Measurements from ENCODE around the gene MAP7D1.

The MAP7D1 gene

DNA sequence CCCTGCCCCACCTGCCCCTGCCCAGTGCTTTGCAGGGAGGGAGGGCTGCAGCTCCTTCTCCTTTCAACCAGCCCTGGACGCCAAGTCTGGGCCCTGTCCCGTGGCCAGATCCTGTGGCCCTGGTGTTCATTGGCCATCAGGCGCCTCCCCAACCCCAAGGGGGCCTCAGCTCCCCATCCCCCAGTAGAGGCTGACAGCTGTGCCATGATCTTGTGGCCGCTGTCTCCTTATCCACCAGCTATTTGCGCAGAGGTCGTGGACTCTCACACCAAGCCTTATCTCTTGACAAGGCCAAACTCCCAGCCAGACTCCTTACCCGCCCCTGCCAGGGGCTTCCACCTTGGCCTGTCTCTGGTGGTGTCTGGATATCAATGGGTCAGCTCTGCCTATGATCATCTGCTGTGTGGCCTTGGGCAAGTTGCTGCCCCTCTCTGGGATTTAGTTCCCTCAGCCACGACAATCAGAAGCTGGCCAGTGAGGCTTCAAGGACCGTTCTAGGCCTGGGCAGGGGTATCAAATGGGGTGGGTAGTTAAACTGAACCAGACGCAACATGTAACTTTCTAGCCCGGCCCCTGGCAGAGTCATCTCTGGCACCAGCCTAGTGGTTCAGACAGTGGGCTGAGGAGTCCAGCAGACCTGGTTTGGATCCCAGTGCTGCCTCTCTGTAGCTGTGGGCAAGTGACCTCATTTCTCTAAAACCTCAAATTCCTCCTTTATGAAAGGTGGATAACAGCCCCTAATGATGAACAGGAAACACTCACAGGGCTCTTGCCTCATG lies 27.6 kb upstream of the MAP7D1 start:
- DNase-seq: no peak

DNA sequence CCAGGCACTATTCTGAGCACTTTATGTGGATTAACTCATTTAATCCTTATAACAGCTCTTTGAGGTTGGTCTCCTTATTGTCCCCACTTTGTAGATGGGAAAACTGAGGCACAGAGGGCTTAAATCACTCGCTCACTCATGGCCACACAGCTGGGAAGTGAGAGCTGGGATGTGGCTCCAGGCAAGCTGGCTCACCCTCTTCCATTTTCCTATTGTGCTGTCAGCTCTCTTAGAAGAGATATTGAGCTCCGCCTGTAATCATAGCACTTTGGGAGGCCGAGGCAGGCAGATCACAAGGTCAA lies 27.1 kb upstream of the MAP7D1 start:
- DNase-seq: no peak

DNA sequence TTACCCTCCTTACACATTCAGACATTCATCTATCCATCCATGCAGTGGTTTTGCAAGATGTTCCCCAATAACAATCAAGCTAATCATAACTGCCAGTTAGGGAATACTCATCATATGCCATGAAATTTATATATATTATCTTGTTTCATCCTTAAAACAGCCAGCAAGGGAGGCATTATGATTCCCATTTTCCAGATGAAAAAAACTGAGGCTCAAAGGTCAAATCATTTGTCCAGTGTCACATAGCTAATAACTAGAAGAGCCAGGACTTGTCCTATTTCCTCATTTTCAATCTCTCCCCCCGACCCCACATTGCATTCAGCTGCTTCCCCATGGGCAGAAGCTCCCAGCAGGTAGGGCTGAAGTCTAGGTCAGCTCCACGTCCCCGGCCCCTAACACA lies 23.9 kb upstream of the MAP7D1 start:
- no peak for DNase-seq

DNA sequence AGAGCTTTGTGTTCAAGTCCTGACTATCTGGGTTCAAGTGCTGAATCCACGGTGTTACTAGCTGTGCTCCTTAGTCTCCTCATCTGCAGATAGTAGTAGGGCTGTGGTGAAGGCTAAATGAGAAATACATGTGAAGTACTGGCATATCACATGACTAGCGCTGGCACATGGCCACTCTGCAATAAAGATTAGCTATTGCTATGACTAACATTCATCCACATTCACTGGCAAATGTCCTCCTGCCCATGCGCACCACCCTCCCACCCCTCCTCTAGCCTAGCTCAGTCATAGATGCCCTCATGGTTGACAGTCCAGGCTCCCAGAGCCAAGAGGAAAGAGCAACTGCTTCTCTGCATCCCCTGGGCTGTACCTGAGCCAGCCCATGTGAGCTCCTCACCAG lies 22.5 kb upstream of the MAP7D1 start:
- no peak for DNase-seq

DNA sequence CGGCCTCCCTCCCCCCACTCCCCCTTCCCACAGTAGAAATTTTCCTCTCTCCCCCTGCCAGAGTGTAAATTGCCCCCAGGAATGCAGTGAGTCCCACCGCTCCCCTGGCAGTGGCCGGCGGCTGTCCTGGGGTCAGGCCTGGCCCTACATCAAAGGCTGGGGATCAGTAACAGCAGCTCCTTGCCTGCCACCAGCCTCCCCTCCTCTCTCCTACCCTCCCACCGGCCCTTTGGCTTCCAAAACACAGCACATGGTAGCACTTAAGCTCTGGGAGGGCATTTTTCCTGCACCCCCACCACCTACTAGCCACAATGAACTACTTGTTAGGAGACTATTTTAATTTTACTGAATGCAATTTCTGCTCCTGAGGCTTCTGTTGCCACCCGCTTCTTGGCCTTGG lies 21.9 kb upstream of the MAP7D1 start:
- DNase-seq: no peak

DNA sequence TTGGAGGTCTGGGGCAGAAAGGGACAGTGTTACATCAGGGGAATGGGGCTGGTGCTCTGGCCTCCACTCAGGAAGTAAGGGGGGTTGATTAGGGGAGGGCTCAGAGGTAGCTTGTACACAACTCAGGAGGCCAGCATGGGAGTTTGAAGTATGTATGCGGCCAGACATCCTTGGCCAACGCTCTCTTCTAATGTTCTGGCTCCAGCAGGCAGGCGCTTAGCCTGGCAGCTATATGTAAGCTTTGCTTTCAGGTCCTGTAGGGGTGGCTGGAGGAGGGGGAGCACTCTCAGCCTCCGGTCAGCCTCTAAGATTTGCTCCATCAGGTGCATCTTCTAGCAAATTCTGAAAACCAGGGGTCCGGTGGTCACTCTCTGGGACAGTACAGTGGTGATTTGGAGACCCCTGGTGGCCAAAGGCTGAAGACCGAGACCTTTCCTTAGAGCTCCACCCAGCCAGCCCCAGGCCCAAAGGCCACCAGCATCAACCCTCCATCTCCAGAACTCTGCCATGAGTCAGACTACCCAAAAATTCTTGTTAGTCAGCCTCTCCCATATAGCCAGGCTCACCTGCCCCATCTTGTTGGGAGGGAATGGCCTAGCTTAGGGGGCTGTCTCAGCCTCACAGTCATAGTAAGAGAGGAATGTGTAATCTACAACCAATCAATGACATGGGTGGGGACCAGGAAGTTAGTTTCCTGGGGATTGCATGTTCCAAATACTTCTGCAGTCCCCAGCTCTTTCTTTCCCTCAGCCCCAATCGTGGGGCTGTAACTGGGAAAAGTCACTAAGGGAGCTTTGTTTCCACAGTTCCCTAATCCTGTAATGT lies 21.2 kb upstream of the MAP7D1 start:
- peak; percentile 15 to 37 for DNase-seq

DNA sequence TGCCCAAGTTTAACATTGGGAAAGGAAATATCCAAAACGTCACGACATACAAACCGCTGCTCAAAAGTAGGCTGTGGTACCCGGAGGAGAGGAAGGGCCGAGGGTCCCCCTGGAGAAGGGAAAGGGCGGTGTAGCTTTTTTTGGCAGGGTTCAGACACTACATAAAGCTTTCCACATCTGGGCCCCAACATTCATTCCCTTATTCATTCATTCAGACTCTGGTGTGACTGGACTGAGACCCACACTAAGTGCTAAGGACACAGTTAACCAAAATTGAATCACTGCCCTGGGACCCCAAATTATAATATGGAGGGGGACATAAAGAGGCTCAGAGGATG lies 20.7 kb upstream of the MAP7D1 start:
- DNase-seq: no peak

DNA sequence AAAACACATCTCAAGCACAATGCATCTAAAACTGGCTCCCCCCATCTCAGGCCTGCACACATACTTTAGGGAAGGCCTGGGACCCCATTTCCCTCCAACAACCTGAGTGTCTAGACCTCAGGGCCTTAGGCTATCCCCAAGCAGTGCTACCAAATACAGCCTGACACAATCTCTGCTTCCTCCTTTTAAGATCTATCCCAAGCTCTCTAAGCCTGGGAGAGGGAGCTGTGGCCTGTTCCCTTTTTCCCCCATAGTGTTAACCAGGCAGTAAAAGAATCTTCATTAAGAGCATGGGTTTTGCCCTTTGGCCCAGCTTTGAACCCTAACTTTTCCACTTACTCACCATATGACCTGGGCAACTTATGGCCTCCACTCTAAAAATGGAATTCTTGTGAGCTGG lies 20.2 kb upstream of the MAP7D1 start:
- no peak for DNase-seq

DNA sequence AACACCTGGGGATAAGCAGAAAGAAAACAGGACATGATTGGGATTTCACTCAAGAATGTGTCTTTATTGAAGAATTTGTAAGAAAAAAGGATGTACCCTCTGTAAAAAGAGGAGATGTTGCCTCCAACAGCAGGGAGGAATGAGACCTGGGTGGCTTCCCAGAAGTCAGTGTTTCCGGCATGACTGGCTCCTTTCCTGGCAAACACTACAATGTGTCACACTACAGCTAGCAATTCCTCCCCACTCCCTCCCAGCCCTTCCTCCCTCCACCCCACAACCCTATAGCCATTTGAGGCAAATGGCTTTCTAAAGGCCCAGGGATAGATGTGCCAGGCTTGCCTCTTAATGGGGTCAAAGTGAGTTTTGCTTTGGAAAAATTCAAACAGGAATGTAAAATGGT lies 19.4 kb upstream of the MAP7D1 start:
- no peak for DNase-seq

DNA sequence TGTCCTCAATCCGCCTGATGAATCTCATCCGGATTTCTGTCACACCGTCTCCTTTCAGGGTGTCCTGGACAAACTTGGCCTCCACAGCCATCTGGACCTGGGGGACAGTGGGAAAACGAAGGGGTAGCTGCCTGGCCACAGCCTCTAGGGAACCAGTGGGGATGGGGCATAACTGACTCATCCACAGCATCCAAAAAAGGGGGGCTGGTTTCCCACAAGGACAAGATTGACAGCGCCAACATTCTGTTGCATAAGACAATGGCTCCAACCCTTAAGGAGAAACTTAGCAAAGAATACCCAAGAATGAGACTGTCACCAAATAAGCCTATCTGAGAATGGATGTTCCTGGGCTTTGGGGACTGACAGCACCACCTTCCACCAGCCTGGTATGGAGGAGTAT lies 18.7 kb upstream of the MAP7D1 start:
- DNase-seq: no peak

DNA sequence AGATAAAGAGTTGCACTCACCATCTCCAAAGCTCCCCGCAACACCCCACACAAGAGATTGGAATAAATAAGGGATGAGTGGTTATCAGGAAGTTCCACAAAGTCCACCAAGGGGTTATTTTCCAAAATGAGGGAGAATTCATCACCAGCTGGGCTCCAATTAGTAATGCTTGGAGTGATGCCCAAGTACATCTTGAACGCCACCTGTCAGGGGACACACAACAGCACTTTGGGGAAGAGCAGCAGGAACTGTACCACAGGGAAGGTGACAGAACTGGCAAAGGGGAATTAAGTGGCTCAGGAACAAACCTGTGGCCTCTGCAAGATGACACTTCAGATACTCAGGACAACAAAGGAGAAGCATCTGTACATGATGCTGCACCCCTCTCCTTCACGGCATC lies 18.2 kb upstream of the MAP7D1 start:
- DNase-seq: peak in 1 of 2 experiments; percentile 60

DNA sequence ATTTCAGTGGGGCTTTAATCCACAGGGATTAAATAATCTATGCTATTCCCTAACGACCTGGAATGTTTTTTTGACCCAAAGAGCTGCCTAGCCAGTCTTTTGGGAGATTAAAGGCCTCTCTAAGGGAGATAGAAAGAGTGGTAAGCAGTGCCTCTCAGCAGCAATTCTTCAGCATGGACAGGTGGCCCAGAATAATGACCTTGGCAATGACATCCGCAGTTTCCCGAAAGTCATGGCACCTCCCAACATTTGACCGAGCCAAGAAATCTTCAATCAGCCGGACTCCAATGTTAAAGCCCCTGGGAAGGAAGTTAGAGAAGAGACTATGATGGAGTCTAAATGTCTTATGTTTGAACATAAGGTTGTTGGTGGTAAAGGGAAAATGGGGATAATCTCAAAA lies 16.4 kb upstream of the MAP7D1 start:
- no peak for DNase-seq

DNA sequence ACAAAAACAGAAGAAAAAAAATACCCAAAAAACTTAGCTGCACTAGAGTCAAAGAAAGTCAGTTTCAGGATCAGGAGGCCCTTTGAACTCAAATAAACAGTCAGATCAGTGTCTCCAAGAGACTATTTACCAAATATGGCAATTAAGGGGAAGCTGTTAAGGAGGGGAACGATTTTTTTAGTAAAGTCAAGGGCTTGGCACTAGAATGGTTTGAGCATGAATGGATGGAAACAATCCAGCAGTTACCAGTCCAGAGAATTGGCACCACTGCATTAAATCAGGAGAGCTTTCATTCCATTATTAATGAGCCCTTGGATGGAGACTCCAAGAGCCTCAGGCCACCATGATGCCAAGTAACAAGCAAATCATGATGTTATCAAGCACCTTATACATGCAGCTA lies 13.8 kb upstream of the MAP7D1 start:
- DNase-seq: no peak

DNA sequence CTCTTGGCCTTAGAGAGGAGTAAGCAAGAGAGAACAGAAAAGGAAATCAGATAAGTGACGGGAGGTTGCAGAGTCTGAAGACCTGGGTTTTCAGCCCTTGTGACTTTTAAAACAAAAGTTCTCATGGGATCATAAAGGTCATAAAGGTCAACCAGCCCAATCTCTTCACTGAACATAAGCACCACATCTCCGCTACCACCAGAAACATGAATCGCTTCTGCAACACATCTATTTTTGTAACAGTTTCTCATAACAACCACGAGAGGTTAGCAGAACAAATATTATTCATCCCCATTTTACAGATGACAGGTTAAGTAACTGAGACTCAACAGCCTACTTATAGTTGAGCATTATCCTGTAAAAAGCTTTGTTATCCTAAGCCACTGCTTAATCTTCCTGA lies 12.5 kb upstream of the MAP7D1 start:
- no peak for DNase-seq

DNA sequence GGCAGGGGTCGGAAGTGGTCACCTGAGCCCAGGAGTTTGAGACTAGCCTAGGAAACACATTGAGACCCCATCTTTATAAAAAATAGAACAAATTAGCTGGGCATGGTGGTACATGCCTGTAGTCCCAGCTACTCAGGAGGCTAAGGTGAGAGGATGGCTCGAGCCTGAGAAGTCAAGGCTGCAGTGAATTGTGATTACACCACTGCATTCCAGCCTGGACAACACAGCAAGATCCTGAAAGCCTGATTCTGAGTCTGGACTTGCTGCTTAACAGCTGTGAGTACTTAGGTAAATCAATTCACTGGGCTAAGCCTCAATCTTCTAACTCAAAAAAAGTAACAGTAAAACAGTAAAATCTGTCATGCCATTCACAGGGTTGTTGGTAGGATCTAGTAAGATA lies 11.5 kb upstream of the MAP7D1 start:
- no peak for DNase-seq

DNA sequence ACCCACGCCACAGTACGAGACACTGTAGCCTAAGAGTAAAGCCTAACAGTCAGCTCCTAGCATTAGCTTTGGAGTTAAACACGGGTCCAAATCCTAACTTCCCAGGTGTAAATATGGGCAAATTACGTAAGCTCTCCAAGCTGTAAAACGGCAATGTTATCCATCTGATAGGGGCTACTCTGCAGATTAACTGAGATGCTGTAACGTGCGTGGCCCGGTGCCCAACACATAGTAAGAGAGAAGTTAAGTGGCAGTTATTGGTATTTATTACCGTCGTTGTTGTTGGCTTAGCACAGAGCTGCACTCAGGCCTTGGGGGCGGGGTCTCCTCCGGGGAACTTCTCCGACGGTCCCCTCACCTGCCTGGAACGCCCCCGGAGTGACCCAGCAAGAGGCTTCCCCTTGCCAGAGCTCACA lies 7.1 kb upstream of the MAP7D1 start:
- no peak for DNase-seq

DNA sequence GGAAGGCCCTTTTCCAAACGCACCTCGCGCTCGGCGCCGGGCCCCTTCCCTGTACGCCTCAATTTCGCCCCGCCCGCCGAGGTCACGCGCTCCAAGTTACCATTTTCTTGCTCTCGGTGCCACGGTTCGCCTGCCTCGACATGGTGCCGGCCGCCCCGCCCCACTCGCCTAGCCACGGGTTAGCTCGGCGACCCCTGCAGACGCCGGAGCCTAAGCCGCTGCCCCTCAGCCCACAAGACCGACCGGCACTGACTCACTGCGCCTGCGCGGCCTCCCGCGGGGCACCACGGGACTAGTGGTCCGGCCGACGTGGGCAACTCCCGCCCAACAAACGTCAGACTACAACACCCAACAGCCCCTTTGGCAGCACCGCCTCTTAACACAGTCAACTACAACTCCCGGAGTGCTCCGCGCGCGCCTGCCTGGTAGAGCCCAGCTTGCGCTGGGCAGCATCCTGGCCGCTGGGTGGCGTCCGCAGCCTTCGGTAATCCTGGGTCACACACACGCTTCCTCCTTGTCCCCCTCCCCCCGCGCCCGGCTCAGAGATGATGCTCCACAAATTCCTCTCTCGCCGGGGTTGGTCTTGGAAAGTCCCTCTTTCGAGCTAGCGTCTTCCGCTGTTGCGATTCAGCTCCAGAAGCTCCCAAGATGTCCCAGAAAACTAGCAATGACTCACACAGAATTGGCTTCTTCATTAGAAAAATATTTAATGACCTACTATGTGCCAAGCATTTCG lies 6.6 kb upstream of the MAP7D1 start, which contains the start of gene TRAPPC3:
Gene TRAPPC3 (minus strand): TSS at position 250 of the 736 bp plus-strand sequence. CDS start 108 bp downstream, at position 142.
- peak; percentile 100 for DNase-seq

DNA sequence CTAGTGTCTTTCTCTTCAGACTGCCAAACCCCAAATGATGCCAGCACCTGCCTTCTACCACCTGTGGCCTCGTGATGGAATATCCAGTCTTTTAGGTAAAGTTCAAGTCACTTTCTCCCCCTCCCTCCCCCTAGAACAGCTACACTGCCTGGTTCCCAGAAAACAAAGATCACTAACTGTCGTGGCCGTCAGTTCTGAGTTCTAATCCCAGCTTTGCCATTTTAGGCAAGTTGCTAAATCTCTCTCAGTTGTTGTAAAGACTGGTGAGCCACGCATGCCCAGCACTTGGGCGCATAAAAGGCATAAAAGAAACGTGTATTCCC lies 6.0 kb upstream of the MAP7D1 start:
- DNase-seq: no peak

DNA sequence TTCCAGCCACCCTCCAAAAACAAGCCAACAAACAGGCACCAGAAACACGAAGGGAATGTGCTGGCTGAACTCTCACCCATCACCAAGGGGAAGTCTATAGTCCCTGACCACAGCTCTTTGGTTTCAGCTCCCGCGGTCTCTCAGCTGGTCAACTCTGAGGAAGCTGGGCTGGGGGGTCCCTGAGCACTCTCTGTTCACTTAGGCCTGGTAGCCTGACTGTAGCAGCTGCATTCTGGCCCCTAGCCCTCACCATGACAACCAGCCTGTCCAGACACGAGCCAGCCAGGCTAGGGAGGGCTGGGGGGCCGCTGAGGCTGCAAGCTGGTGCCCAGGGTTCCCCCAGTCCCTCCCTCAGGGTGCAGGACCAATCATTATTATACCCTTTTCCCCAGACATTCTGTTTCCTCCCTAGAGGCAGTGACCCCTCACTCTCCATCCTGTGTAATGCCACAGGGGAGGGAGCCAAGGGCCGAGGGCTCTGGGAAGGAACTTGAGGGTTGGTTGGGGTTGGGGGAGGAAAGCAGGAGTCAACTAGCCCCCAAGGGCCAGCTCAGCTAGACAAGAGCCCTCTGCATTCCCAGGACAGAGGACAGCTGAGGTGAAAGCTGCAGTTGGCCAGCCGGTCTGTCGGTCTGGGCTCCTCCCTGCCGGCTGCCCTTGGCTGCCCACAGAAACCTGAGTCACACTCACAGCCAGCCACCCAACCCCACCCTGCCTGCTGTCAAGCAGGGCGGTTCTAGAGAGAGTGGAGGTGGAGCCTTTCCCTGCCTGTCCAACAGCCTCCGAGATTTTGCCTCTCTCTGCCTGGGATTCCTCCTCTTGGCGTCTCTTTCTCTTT lies 5.4 kb upstream of the MAP7D1 start:
- peak; percentile 86 to 93 for DNase-seq

DNA sequence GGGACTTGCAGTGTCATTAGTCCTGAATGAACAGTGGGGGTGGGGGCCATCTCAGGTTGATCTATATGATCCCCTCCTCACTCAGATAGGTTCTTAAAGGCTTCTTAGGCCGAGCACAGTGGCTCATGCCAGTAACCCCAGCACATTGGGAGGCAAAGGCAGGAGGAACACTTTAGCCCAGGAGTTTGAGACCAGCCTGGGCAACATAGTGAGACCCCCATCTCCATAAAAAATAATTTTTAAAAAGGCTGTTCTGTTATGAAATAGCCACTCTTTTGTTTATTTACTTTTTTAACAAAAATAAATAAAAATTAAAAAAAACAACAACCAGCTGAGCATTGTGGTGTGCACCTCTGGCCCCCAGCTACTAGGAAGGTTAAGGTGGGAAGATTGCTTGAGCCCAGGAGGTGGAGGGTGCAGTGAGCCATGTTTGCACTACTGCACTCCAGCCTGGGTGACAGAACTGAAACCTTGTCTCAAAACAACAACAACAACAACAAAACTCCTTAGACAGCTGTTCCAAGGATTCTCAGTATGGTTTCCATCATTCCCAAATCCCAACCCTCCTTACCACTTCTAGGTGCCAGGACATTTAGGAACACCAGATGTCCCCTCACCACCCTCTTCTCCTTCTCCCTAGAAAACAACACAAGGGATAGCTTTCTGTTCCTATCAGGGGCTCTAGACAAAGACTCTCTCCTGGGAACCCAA lies 4.7 kb upstream of the MAP7D1 start:
- no peak for DNase-seq

DNA sequence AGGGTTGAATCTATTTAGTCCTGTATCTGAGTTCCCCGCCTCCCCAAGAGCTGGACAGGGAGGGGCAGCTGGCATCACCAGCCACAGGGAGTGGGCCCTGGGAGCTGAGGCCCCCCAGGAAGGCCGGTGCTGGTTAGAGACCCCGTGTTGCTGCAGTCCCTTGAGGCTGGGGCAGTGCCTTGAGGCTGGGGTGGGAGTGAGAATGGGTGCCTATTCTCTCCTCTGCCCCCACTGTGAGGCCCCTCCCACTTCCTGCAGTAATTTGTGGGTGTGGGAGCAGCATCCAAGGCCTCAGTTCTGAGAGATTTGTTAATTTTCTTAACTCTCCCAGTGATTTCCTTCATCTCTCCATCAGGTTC lies 4.1 kb upstream of the MAP7D1 start:
- DNase-seq: peak in 1 of 2 experiments; percentile 41

DNA sequence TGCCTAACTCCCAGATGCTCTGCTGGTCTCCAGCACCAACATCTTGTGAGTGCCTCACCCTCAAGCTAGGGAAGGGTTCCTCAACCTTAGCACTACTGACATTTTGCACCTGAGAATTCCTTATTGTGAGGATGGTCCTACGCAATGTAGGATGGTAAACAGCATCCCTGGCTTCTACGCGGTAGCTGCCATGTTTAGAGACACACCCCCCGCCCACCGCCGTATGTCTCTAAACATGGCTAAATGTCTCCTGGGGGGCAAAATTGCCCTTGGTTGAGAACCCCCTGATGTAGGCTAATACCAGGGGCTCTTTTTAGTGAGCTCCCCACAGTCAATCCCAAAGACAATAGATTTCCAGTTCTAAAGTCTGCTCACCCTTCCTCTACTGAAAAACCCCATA lies 2.5 kb upstream of the MAP7D1 start:
- DNase-seq: no peak

DNA sequence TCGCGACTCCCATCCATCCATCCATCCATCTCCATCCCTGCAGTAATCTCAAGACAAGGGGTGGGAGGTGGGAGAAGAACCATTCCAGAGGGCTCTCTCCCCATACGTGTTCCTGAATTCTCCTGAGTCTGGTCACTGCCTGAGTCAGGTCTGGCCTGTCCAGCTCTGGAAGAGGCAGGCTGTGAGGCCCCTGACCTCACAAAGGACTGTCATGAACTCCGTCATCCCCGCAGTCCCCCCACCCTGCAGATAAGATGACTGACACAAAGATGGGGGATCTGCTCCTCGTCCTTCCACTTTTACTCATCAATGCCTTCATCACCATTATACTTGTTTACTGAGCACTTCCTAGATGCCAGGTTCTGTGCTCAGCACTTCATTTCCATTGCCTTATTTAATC lies 1.6 kb upstream of the MAP7D1 start:
- no peak for DNase-seq

Data from NCI-H2081 (cell line).